Measurements from ENCODE around the gene MSX1.

DNA sequence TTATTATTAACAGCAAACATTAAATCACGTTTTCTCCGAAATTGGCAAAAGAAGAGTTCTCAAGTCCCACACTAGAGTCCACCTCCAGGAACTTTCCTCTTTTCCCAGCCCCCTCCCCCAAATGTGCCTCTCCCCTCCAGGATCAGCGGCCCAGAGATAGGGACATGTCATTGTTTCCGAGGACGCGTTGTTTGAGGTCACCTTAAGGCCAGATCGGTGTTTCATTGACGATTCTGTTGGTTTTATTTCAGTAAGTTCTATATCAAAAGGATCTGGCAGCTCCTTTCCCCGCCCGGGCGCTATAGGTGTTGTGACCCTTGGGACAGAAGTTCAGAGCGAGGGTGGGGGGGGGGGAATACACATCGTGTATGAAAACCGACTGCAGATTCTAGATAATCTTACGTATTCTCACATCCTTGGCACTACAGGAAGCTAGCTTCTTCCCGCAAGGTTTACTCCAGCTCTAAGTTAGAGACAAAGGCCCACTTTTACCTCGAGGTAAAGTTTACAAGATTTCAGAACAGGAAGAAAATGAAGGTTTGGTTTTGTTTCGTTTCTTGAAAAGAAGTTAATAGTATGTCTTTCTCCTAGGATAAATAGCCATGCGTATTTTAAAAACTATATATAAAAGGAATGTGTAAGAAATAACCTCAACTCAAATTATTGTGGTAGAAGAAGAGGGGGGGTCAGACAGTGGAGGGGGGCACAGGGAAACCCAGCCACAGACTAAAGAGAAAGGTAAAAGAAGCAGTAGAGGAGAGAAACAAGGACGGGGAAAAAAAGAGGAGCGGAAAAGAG lies 739 bp upstream of the MSX1 start:
- no peak for TF ChIP-seq POLR2A (IDR thresholded peaks at IDR 0.05)
- TF ChIP-seq, protein P1, sequence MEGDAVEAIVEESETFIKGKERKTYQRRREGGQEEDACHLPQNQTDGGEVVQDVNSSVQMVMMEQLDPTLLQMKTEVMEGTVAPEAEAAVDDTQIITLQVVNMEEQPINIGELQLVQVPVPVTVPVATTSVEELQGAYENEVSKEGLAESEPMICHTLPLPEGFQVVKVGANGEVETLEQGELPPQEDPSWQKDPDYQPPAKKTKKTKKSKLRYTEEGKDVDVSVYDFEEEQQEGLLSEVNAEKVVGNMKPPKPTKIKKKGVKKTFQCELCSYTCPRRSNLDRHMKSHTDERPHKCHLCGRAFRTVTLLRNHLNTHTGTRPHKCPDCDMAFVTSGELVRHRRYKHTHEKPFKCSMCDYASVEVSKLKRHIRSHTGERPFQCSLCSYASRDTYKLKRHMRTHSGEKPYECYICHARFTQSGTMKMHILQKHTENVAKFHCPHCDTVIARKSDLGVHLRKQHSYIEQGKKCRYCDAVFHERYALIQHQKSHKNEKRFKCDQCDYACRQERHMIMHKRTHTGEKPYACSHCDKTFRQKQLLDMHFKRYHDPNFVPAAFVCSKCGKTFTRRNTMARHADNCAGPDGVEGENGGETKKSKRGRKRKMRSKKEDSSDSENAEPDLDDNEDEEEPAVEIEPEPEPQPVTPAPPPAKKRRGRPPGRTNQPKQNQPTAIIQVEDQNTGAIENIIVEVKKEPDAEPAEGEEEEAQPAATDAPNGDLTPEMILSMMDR (IDR thresholded peaks at IDR 0.05): no peak

All from lower leg skin (tissue), 3 donors.